HTR-8/SVneo (cell line): Measurements from ENCODE around the gene NUBP2.

ENCODE experiments used
- DNase-seq: peaks from one replicate; pipeline ENCODE4 v3.0.0; 2011; ENCODE audit warnings: low spot score, mixed read lengths; ENCODE audit not compliant: insufficient read length
- FAIRE-seq: peaks from 2 replicates; lab custom pipeline; 2011; peaks lifted over from hg19 to GRCh38; lab: Jason Lieb, UNC

Gene NUBP2

DNA sequence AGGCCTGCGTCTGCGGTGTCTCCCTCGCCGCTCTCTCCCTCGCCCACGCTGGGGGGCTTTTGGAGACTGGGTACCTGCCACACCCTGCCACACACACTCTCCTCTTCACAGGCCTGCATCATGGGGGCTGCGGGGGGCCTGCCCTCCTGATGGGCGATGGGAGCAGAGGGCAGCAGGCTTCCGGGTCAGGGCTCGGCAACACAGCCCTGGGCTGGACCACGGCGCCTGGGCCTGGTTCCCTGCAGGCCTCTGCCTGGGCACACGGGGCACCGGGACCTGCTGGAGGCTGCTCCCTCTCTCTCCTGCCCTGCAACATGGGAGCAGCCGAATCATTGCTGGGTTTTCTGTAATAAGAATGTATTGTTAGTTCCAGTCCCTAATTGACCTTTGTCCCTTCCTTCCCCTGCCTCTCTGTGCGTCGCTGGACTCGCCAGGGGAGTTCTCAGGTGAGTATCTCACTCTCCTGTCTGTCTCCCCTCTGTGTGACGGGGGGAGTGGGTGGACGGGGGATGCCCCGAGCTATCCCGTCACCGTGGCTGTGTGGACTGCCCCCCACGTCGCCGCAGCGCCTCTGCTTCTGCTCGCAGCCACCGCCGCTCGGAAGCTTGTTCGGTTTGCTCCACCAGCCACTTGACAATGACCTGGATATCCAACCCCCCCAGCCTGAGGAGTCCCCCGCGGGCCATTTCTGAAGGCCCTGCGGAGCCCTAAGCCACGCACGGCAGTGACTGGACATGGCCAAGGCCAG, 24.9 kb upstream of the NUBP2 start:
- no peak for DNase-seq
- no peak for FAIRE-seq

DNA sequence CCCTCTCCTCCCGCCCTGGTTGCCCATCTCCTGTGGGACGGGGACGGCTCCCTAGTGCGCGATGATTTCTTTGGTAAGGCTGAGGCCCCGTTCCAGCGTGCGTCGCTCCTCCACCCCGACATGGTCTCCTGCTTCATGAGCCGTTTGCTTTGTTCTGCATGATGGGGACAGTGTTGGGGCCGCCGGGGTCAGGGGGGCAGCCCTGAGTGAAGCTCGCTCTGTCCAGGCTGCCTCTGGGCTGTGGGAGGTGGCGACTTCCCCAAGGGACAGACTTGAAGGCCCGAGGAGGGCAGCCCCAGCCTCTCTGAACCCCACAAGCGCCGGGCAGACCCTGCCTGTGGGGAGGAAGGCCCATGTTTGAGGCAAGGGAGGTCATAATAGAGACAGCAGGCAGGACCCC, 23.8 kb upstream of the NUBP2 start:
- FAIRE-seq: no peak
- DNase-seq: no peak

DNA sequence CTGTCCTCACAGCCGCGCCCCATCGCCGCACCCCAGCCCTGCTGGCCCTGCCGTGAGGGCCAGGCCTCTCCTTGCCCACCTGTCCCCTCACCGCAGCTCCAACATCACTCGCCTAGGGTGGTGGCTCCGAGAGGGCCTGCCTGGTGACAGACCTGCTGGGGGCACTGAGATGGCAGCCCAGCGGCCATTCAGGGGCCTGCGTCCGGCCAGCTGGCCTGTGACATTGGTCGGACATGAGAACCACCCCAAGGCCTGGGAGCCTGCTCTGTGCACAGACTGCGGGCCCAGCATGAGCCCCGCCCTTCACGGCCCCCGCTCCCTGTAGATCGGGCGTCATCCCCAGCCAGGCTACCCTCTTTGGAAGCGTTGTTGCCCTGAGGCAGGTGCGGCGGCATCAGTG, 23.2 kb upstream of the NUBP2 start:
- DNase-seq (no peak), FAIRE-seq (no peak)

DNA sequence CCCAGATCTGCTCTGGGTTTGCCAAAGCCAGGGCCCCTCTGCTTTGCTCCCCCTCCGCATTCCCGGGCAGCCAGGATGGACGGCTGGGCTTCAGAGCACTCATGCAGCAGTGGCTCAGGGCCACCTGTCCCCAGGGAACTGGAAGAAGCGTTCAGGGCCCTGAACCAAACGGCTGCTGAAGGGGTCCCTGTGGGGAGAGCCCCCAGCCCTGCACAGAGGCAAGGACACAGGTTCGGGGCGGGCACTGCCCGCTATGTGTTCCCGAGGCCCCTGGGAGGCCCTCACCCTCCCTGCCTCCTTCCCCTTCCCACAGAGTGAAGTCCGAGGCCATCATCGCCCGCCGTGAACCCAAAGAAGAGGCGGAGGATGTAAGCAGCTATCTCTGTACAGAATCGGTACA, 21.8 kb upstream of the NUBP2 start:
- DNase-seq: no peak

DNA sequence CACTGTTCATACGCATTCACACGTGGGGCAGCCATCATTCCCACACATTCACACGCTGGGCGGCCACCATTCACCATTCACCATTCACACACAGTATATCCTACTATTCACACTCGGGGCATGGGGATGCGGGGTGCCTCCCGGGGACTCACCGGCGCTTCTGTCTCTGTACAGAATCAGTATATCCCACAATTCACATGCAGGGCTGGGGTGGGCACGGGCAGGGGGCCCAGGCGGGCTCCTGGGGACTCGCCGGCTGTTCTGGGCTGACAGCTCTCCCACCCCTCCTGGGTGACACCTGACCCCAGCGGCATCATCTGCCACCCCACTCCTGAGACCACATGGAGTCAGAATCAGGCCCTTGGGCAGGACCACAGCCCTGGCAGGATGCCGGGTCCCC, 21.0 kb upstream of the NUBP2 start:
- DNase-seq (no peak), FAIRE-seq (no peak)

More for the DNA sequence above, 21.8 kb upstream of the NUBP2 start:
- no peak for FAIRE-seq

DNA sequence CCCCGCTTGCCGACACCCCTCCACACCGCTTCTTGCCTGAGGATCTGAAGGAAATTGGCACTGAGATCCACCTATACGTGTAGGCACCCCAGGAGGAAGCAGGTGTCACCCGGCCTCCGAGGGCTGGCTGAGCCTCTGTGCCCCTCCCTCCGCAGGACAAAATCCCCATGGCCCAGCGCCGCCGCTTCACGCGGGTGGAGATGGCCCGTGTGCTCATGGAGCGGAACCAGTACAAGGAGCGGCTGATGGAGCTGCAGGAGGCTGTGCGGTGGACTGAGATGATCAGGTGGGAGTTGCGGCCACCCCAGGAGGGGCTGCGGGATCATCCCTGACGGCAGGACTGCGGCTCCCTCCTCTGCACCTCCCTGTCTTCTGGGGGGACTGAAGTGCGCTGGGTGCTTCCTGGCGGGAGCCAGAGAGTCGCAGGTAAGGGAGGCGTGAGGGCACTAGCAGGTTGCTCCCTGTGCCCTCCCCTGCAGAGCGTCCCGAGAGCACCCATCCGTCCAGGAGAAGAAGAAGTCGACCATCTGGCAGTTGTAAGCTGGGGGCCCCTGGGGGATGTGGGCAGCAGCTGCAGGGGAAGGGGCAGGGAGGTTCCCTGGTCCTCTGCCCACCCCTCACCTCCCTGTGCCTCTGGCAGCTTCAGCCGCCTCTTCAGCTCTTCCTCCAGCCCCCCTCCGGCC, 20.4 kb upstream of the NUBP2 start:
- DNase-seq: no peak
- FAIRE-seq: peak; percentile 59

DNA sequence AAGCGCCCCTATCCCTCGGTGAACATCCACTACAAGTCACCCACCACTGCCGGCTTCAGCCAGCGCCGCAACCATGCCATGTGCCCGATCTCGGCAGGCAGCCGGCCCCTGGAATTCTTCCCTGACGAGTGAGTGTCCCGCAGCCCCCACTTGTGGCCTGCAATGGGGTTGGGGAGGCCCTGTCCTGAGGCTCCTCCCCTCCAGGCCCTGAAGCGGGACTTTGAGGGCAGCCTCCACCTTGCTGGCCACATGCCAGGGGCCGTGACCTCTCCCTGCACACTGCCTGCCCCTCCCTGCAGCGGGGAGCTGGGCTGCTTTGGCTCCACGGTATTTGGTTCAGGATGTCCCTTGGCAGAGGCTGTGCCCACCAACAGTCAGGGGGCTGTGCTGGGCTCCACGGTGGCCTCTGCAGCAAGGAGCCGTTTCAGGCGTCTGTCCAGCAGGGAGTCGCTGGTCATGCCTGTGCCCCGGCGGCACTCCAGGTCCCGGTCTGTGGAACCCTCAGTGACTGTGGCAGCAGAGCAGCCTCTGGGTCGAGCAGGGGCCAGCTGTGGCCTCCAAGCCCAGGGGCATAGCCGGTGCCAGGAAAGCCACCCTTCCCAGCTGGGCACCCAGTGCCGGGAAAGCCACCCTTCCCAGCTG, 19.8 kb upstream of the NUBP2 start:
- DNase-seq (no peak), FAIRE-seq (no peak)

DNA sequence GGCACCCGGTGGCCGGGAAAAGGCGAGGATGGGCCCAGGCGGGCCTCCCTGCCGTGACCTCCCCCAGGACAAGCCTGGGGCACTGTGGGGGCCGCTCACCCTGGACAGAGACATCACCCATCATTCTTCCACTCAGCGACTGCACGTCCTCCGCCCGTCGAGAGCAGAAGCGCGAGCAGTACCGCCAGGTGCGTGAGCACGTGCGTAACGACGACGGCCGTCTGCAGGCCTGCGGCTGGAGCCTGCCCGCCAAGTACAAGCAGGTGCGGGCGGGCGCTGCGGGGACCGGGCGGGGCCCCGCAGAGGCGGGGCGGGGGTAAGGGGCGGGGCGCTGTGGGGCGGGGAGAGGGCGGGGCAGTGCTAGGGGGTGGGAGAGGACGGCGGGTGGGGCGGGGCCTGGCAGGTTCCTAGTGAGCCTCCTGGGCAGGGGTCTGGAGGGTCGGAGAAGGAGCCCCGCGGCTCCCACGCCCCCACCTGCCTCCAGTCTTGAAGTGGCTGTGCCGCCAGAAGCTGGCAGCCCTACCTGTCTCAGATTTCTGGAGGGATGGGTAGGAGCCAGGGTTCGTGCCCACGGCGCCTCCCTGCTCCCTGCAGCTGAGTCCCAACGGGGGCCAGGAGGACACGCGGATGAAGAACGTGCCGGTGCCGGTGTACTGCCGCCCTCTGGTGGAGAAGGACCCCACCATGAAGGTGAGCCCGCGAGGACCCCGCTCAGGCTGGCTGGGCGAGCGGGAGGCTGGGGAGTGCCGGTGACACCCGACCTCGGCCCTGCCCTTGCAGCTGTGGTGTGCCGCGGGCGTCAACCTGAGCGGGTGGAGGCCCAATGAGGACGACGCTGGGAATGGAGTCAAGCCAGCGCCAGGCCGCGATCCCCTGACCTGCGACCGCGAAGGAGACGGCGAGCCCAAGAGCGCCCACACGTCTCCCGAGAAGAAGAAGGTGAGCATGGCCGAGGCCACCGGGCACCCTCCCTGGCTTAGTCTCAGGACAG, 18.9 kb upstream of the NUBP2 start:
- FAIRE-seq (peak; percentile 40), DNase-seq (peak; percentile 45)

DNA sequence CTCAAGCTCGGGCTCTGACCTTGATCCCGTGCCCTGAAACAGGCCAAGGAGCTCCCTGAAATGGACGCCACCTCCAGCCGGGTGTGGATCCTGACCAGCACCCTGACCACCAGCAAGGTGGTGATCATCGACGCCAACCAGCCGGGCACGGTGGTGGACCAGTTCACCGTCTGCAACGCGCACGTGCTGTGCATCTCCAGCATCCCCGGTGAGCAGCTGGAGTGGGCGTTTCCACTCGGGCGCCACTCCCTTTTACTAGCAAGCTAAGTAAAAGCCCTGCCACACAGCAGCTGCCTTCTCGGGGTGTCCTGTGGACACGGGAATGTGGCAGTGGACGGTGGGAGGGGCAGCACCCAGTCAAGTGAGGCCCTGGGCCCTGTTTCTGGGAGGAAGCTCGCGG, 17.8 kb upstream of the NUBP2 start:
- no peak for FAIRE-seq
- no peak for DNase-seq

DNA sequence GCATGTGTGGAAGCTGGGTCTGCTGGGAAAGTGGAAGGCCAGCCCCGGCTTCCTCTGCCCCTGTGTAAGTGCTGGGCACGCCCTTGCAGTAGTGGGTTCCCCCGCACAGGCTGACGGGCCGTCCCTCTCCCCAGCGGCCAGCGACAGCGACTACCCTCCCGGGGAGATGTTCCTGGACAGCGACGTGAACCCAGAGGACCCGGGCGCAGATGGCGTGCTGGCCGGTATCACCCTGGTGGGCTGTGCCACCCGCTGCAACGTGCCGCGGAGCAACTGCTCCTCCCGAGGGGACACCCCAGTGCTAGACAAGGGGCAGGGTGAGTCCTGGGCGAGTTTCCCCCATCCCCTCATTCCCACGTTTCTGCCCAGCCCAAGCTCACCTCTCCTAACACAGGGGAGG, 16.9 kb upstream of the NUBP2 start:
- FAIRE-seq (no peak), DNase-seq (no peak)

DNA sequence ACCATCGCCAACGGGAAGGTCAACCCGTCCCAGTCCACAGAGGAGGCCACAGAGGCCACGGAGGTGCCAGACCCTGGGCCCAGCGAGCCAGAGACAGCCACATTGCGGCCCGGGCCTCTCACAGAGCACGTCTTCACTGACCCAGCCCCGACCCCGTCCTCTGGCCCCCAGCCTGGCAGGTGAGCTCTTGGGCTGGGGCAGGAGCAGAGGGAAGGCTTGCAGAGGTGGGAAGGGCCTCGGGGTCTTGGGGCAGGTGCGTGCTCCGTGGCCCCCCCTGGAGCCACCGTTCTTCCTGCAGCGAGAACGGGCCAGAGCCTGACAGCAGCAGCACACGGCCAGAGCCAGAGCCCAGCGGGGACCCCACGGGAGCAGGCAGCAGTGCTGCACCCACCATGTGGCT, 16.5 kb upstream of the NUBP2 start:
- DNase-seq: no peak
- no peak for FAIRE-seq

DNA sequence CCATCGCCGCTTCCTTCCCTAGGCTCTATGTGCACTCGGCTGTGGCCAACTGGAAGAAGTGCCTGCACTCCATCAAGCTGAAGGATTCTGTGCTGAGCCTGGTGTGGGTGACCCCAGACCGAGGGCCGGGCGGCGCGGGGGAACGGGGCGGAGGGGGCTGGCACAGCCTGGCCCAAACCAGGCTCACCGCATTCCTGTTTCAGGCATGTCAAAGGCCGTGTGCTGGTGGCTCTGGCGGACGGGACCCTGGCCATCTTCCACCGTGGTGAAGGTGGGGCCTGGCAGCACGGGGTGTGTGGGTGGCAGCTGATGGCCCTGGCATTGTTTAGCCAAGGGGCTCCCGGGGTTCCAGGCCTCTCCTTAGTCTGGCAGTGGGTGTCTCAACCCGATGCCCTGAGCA, 16.1 kb upstream of the NUBP2 start:
- no peak for FAIRE-seq
- DNase-seq: no peak

DNA sequence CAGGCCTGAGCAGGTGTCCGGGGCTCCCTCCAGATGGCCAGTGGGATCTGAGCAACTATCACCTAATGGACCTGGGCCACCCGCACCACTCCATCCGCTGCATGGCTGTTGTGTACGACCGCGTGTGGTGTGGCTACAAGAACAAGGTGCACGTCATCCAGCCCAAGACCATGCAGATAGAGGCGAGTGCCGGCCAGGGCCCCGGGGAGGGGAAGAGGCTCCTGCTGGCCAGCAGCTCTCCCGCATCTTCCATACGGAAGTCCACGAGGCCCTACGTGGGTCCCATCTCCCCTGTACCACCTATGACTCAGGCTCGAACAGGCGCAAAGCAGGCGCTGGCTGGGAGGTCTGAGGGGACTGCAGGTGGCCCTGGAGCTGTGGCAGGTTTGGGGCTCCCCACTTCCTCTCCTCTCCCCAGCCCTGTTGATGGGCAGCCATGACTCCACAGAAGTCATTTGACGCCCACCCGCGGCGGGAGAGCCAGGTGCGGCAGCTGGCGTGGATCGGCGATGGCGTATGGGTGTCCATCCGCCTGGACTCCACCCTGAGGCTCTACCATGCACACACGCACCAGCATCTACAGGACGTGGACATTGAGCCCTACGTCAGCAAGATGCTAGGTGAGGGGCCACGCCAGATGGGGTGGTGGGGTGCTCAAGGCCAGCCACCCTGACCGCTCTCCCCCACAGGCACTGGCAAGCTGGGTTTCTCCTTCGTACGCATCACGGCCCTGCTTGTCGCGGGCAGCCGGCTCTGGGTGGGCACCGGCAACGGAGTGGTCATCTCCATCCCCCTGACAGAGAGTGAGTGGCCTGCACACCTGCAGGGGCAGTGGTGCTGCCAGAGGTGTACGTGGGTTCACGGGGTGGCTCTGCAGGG, 15.4 kb upstream of the NUBP2 start:
- FAIRE-seq (no peak), DNase-seq (no peak)

DNA sequence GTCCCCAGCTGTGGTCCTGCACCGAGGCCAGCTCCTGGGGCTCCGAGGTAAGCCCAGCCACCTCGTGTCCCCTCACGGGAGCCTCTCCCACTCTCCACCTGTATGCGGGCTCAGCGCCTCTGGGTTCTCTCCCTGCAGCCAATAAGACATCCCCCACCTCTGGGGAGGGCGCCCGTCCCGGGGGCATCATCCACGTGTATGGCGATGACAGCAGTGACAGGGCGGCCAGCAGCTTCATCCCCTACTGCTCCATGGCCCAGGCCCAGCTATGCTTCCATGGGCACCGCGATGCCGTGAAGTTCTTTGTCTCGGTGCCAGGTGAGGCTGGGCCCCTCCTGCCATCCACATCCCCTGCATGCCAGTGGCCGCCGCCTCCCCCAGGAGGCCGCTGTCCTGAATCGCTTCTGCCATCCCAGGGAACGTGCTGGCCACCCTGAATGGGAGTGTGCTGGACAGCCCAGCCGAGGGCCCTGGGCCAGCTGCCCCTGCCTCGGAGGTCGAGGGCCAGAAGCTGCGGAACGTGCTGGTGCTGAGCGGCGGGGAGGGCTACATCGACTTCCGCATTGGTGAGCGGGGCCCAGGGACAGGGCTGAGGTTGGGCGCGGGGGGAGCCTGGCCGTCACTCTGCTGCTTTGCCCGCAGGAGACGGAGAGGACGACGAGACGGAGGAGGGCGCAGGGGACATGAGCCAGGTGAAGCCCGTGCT, 14.5 kb upstream of the NUBP2 start:
- no peak for DNase-seq
- FAIRE-seq: no peak

DNA sequence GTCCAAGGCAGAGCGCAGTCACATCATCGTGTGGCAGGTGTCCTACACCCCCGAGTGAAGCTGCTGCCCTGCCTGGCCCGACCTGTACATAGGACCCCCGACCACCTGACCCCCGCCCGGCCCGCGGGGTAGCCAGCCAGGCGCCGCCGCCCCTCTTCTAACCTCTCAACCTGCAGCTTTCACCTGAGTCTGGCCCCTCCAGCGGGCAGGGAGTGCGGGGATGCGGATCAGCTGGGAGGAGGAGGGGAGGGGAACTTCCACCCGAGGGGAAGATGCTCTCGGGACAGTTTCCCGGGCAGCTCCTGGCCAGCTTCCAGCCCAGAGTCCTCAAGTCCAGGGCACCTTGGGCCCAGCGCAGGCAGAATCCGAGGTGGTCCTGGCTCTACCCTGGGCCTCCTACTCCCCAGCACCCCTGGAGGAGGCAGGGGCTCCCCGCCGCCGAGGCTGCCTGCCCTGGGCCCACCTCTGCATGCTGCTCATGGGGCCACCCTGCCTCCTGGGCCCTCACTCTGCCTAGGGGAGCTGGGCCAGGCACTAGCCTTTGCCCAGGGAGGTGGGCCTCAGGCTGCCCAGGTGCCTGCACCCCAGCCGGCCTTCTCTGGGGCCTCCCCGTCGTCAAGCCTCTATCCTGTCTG, 13.9 kb upstream of the NUBP2 start:
- no peak for DNase-seq
- FAIRE-seq: no peak

DNA sequence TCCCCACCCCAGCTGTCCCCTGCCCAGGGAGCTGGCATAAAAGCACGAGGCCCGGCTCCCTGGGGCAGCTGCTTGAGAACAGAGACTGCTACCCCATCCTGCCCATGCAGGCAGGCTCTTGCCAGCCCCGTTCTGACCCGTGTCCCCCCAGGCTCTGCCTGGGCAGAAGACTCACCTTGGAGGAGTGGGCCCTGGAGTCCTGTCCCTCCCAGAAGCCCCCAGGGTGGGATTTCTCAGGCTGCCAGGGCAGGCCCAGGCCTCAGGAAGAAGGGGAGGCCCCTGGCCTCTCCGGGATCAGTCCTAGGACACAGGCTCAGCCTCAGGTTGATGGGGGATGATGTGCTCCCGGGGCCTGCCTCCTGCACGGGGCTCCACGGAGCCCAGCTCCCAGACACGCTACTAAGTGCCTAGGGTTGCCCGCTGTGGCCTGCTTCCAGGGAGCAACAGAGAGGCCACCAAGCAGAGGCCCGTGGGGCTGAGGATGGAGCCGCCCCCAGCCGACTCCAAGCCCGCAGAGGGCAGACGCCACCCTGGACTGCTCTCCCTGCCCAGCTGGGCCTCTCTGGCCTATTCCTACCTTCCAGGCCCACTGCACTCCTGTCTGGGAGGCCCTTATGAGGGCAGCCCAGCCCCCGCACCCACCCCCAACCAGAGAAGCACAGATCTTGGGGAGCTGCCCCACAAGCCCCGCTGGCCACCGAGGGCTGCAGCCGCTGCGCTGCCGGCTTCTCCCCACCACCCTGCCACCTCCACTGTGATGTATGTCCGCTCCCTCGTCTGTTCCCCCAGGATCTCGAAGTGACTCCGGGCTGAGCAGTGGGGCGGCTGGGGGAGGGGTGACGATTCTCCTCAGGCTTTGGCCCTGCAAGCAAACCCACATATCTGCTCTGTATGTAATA, 13.1 kb upstream of the NUBP2 start:
- DNase-seq: no peak
- FAIRE-seq: no peak
